HCT116 (cell line): Measurements from ENCODE around the gene MT1X. TPM values are rescaled to one million over a fixed set of nuclear protein-coding genes. Genes with fewer than 3 reads are reported as not detected.

ENCODE experiments used
- ATAC-seq: fragments of 200-7000 bp; cut with Tn5 transposase; 2 replicates; pipeline ENCODE4 v1.9.1; 2020; ENCODE audit warnings: mild to moderate bottlenecking, moderate library complexity
- BruUV-seq: library from RNA; stranded (reverse); fragments of 400-500 nt; replicated peaks from 2 replicates; lab custom pipeline; 2021; lab: Mats Ljungman, UMichigan
- CTCF ChIA-PET: fragments of 300-600 bp; sonication (Branson Sonifier 250); formaldehyde crosslinking; loops from one replicate; lab custom pipeline; 2021; ENCODE audit warnings: antibody characterized with exemption; lab: Charles Lee
- POLR2A ChIA-PET: fragments of 300-600, 350-600 bp; sonication (Branson Sonifier 250); formaldehyde crosslinking; loops from one replicate; lab custom pipeline; 2021; ENCODE audit warnings: antibody characterized with exemption; lab: Charles Lee
- RAD21 ChIA-PET, 2 experiments: fragments of 300-600 bp; sonication (Branson Sonifier 250); formaldehyde crosslinking; loops; one replicate each; lab custom pipeline; 2023; ENCODE audit warnings: low total read pairs in 2 of 2; ENCODE audit not compliant: uncharacterized antibody in 2 of 2, unreplicated experiment in 2 of 2, low non-redundant PET in 1 of 2; lab: Charles Lee
- DNase-seq: peaks from one replicate; pipeline ENCODE4 v3.0.0-alpha.2; 2010; ENCODE audit warnings: low read depth, low spot score
- H2AFZ ChIP-seq: fragments of 200-600 bp; shearing (Covaris generic), sonication (generic); 2 replicates; pipeline ENCODE4 v1.6.1; 2017; ENCODE audit warnings: low read depth, mixed run types, mixed read lengths, antibody characterized with exemption, low read length; ENCODE audit not compliant: poor library complexity, severe bottlenecking
- H3K27ac ChIP-seq: 2 replicates; pipeline ENCODE4 v1.5.1; 2012; ENCODE audit warnings: low read depth, low read length
- H3K27me3 ChIP-seq: fragments of 200-600 bp; sonication (generic); 2 replicates; pipeline ENCODE4 v1.6.1; 2016; ENCODE audit warnings: mixed run types, low read length, mixed read lengths; ENCODE audit not compliant: insufficient read depth
- H3K36me3 ChIP-seq, 2 experiments: fragments of 200-500 bp in 1 of 2; fragments of 200-600 bp in 1 of 2; sonication (Bioruptor generic) in 1 of 2; sonication (generic) in 1 of 2; 2 replicates each; pipeline versions ENCODE4 v1.5.1 to v1.6.1; 2014 to 2016; ENCODE audit warnings: low read length in 2 of 2, inconsistent platforms in 1 of 2, mixed read lengths in 1 of 2, mixed run types in 1 of 2; ENCODE audit not compliant: insufficient read depth in 2 of 2, control insufficient read depth in 1 of 2
- H3K4me1 ChIP-seq, 2 experiments: fragments of 200-600 bp in 1 of 2; sonication (generic) in 1 of 2; 2 replicates each; pipeline versions ENCODE4 v1.5.1 to v1.6.1; 2012 to 2017; ENCODE audit warnings: low read length in 2 of 2, inconsistent platforms in 1 of 2, mild to moderate bottlenecking in 1 of 2, mixed read lengths in 1 of 2, mixed run types in 1 of 2, moderate library complexity in 1 of 2; ENCODE audit not compliant: insufficient read depth in 2 of 2, control insufficient read depth in 1 of 2
- H3K4me2 ChIP-seq: fragments of 200-600 bp; sonication (generic); 2 replicates; pipeline ENCODE4 v1.6.1; 2017; ENCODE audit warnings: mixed run types, low read length, mixed read lengths
- H3K4me3 ChIP-seq, 2 experiments: fragments of 200-600 bp in 1 of 2; sonication (generic) in 1 of 2; replicated peaks in 1 of 2; 2 replicates each; pipeline ENCODE4 v1.5.1; 2011 to 2016; ENCODE audit warnings: low read length in 2 of 2, control low read depth in 1 of 2, low read depth in 1 of 2, mild to moderate bottlenecking in 1 of 2, mixed read lengths in 1 of 2, mixed run types in 1 of 2
- H3K79me2 ChIP-seq: fragments of 200-600 bp; sonication (generic); 2 replicates; pipeline ENCODE4 v1.6.1; 2017; ENCODE audit warnings: mild to moderate bottlenecking, mixed run types, low read length, moderate library complexity, mixed read lengths; ENCODE audit not compliant: insufficient read depth
- H3K9ac ChIP-seq: fragments of 200-600 bp; sonication (generic); 2 replicates; pipeline ENCODE4 v1.6.1; 2016; ENCODE audit warnings: low read length, mixed read lengths
- H3K9me2 ChIP-seq: fragments of 200-600 bp; sonication (generic), shearing (Covaris generic); 2 replicates; pipeline ENCODE4 v1.6.1; 2017; ENCODE audit warnings: mixed run types, mild to moderate bottlenecking, moderate library complexity; ENCODE audit not compliant: insufficient read depth
- H3K9me3 ChIP-seq, 2 experiments: fragments of 200-500 bp in 1 of 2; fragments of 200-600 bp in 1 of 2; sonication (Bioruptor generic) in 1 of 2; sonication (generic) in 1 of 2; 2 replicates each; pipeline ENCODE4 v1.6.1; 2014 to 2017; ENCODE audit warnings: low read length in 2 of 2, mixed read lengths in 2 of 2, inconsistent platforms in 1 of 2, low read depth in 1 of 2, mild to moderate bottlenecking in 1 of 2, mixed run types in 1 of 2, moderate library complexity in 1 of 2; ENCODE audit not compliant: control insufficient read depth in 1 of 2, insufficient read depth in 1 of 2
- H4K20me1 ChIP-seq: fragments of 200-600 bp; sonication (generic), shearing (Covaris generic); 2 replicates; pipeline ENCODE4 v1.6.1; 2017; ENCODE audit warnings: mixed run types, mild to moderate bottlenecking, moderate library complexity; ENCODE audit not compliant: insufficient read depth
- CEBPB ChIP-seq: IDR thresholded peaks from 2 replicates; pipeline ENCODE4 v1.6.1; 2012; ENCODE audit warnings: low read depth
- EGR1 ChIP-seq: IDR thresholded peaks from 2 replicates; pipeline ENCODE4 v1.6.1; 2012; ENCODE audit warnings: low read depth
- ELF1 ChIP-seq: IDR thresholded peaks from 2 replicates; pipeline ENCODE4 v1.6.1; 2012; ENCODE audit warnings: low read depth, borderline replicate concordance
- EZH2 ChIP-seq: fragments of 200-600 bp; sonication (generic); IDR thresholded peaks from 2 replicates; pipeline ENCODE4 v1.6.1; 2017; ENCODE audit warnings: antibody characterized with exemption, mixed run types
- EZH2phosphoT487 ChIP-seq: fragments of 200-600 bp; IDR thresholded peaks from 2 replicates; pipeline ENCODE4 v1.6.1; 2018; ENCODE audit warnings: antibody characterized with exemption, borderline replicate concordance
- FOSL1 ChIP-seq: IDR thresholded peaks from 2 replicates; pipeline ENCODE4 v1.6.1; 2012; ENCODE audit warnings: low read depth
- MAX ChIP-seq: IDR thresholded peaks from 2 replicates; pipeline ENCODE4 v1.6.1; 2012
- POLR2A ChIP-seq: IDR thresholded peaks from 2 replicates; pipeline ENCODE4 v1.7.0; 2011; ENCODE audit warnings: borderline replicate concordance; ENCODE audit not compliant: insufficient read depth, insufficient read length; ENCODE audit errors: extremely low read depth
- POLR2AphosphoS5 ChIP-seq: IDR thresholded peaks from 2 replicates; pipeline ENCODE4 v1.6.1; 2011; ENCODE audit warnings: mild to moderate bottlenecking, low read depth, low read length, moderate library complexity
- RAD21 ChIP-seq: IDR thresholded peaks from 2 replicates; pipeline ENCODE4 v1.6.1; 2012; ENCODE audit warnings: low read depth, mild to moderate bottlenecking
- SIN3A ChIP-seq: IDR thresholded peaks from 2 replicates; pipeline ENCODE4 v1.6.1; 2012; ENCODE audit warnings: low read depth
- SRF ChIP-seq: IDR thresholded peaks from 2 replicates; pipeline ENCODE4 v1.6.1; 2012; ENCODE audit warnings: low read depth
- TCF7L2 ChIP-seq: IDR thresholded peaks from 2 replicates; pipeline ENCODE4 v1.7.0; 2011; ENCODE audit warnings: borderline replicate concordance, inconsistent platforms; ENCODE audit not compliant: insufficient read depth, insufficient read length; ENCODE audit errors: extremely low read depth
- ZFX ChIP-seq: fragments of 450-650 bp; IDR thresholded peaks from 2 replicates; pipeline ENCODE4 v1.6.1; 2017
- intact Hi-C: fragments of 100-400 bp; cut with micrococcal nuclease; formaldehyde crosslinking; loops from 2 replicates; pipeline ENCODE4 v1.10.0; 2022
- total RNA-seq: library from RNA; stranded (reverse); gene quantifications from one replicate; pipeline ENCODE4 v1.2.1, GENCODE V29; 2021; ENCODE audit not compliant: unreplicated experiment

The MT1X gene
- total RNA-seq, 1 experiment from 2014 or later: 50.2 TPM

GRCh38 chr16:56709443-56710040 is 27.3 kb downstream of the MT1X start:
- no peak for TF ChIP-seq POLR2A
- no peak for TF ChIP-seq EZH2phosphoT487
- TF ChIP-seq SRF: no peak
- no peak for TF ChIP-seq ELF1
- no peak for TF ChIP-seq POLR2AphosphoS5
- TF ChIP-seq FOSL1: no peak
- TF ChIP-seq MAX: no peak
- TF ChIP-seq EZH2: no peak
- no peak for TF ChIP-seq TCF7L2
- no peak for TF ChIP-seq RAD21
- TF ChIP-seq EGR1: no peak
- no peak for TF ChIP-seq ZFX
- TF ChIP-seq SIN3A: no peak
- no peak for TF ChIP-seq CEBPB
- H3K27ac ChIP-seq: no peak overlapping the region
- DNase-seq: no peak
- RAD21 ChIA-PET: no interaction called here
- no peaks in the 10 kb centered on the region for H4K20me1 ChIP-seq
- no peaks in the 10 kb centered on the region for H3K27me3 ChIP-seq
- CTCF ChIA-PET: no interaction called here
- H3K9me2 ChIP-seq: no peaks in the 10 kb centered on the region
- ATAC-seq: no peak
- intact Hi-C loops: loop anchor here (10.0 kb wide), 1 partner anchor 375 kb away; no protein-coding TSS in a partner anchor
- POLR2A ChIA-PET: no interaction called here
- H3K4me3 ChIP-seq: no peak overlapping the region
- no peak overlapping the region for H3K4me2 ChIP-seq
- no peaks in the 10 kb centered on the region for H3K9me3 ChIP-seq
- no peak overlapping the region for H2AFZ ChIP-seq
- no peaks in the 10 kb centered on the region for H3K36me3 ChIP-seq
- H3K79me2 ChIP-seq: no peaks in the 10 kb centered on the region
- no TSS peak for BruUV-seq
- no peak overlapping the region for H3K9ac ChIP-seq
- no peaks in the 10 kb centered on the region for H3K4me1 ChIP-seq
